Right lobe of liver (tissue), 6 donors: ENCODE data around the gene FAM47E. TPM values are rescaled to one million over a fixed set of nuclear protein-coding genes. Genes with fewer than 3 reads are reported as not detected.

Experiments used
- ATAC-seq, 4 donors: fragments of 200-7000 bp; cut with Tn5 transposase; one replicate each; pipeline ENCODE4 v1.9.1; 2020; ENCODE audit warnings: mild to moderate bottlenecking in 4 of 4, moderate library complexity in 4 of 4
- DNase-seq, 3 donors: peaks; one replicate each; pipeline ENCODE4 v3.0.0-alpha.2; 2020
- H3K27ac ChIP-seq, 3 donors: fragments of 200-600 bp; one replicate each; pipeline ENCODE4 v1.8.0; 2022
- H3K27me3 ChIP-seq, 2 donors: fragments of 200-600 bp; one replicate each; pipeline ENCODE4 v1.8.0; 2022
- H3K36me3 ChIP-seq, 4 donors: fragments of 200-600 bp; sonication (generic) in 1 of 4; one replicate each; pipeline versions ENCODE4 v1.5.1 to v1.8.0; 2017 to 2022; ENCODE audit warnings: control low read depth in 1 of 4
- H3K4me1 ChIP-seq, 4 donors: fragments of 200-600 bp; sonication (generic) in 1 of 4; one replicate each; pipeline versions ENCODE4 v1.5.1 to v1.8.0; 2017 to 2022; ENCODE audit warnings: control low read depth in 1 of 4
- H3K4me3 ChIP-seq, 3 donors: fragments of 200-600 bp; one replicate each; pipeline ENCODE4 v1.8.0; 2022
- H3K9me3 ChIP-seq, 4 donors: fragments of 200-600 bp; sonication (generic) in 1 of 4; one replicate each; pipeline versions ENCODE4 v1.5.1 to v1.8.0; 2017 to 2022; ENCODE audit warnings: control low read depth in 1 of 4
- POLR2A ChIP-seq: fragments of 450-650 bp; IDR thresholded peaks from one replicate; pipeline ENCODE4 v1.6.1; 2017; ENCODE audit warnings: antibody characterized with exemption, mild to moderate bottlenecking
- WGBS: methylation state at CpG from one replicate; pipeline ENCODE4 v1.1.6; 2018; ENCODE audit warnings: low coverage, low lambda C conversion rate; ENCODE audit not compliant: insufficient coverage; ENCODE audit errors: missing lambda C conversion rate; 5-methylcytosine and 5-hydroxymethylcytosine counted together
- intact Hi-C, 2 donors: fragments of 100-400 bp; cut with DNase I; formaldehyde crosslinking; loops; one replicate each; pipeline versions ENCODE4 v1.11.2 to v1.14.1; 2022
- total RNA-seq, 6 experiments: library from RNA; depleted of rRNA in 2 of 6; stranded (reverse); fragments of >200 nt in 2 of 6; fragmentation: NEBNext Ultra II Directional in 3 of 6; extraction: Animal tissue kit (Norgen Biotek cat#: 25700) in 3 of 6; gene quantifications; one replicate each; pipeline versions ENCODE4 v1.1.0 to v1.2.4, GENCODE V29; 2016 to 2023
- TF ChIP-seq, protein P1 (sequence below), 4 donors: fragments of 200-600 bp in 3 of 4; fragments of 450-650 bp in 1 of 4; IDR thresholded peaks; one replicate each; pipeline versions ENCODE4 v1.5.1 to v1.8.0; 2016 to 2022; ENCODE audit warnings: antibody characterized with exemption in 4 of 4, mild to moderate bottlenecking in 2 of 4
- donor health status: DM: no; HTN: yes; CAD: no.
- donor health status: DM: no; HTN: no; CAD: no.
- donor health status: DM: no; HTN: no; CAD: no.
- donor health status: DM: no; HTN: yes; CAD: no.
- donor health status: DM: no; HTN: yes; CAD: no.

FAM47E gene
- total RNA-seq, 6 experiments from 2014 or later = 1.2 to 5.0 (median 2.9) TPM

GRCh38 chr4:76271248-76271647 lies 19.7 kb downstream of the FAM47E start:
- 98% methylated on average over 6 of the region's 6 CpGs for WGBS
- TF ChIP-seq, protein P1, sequence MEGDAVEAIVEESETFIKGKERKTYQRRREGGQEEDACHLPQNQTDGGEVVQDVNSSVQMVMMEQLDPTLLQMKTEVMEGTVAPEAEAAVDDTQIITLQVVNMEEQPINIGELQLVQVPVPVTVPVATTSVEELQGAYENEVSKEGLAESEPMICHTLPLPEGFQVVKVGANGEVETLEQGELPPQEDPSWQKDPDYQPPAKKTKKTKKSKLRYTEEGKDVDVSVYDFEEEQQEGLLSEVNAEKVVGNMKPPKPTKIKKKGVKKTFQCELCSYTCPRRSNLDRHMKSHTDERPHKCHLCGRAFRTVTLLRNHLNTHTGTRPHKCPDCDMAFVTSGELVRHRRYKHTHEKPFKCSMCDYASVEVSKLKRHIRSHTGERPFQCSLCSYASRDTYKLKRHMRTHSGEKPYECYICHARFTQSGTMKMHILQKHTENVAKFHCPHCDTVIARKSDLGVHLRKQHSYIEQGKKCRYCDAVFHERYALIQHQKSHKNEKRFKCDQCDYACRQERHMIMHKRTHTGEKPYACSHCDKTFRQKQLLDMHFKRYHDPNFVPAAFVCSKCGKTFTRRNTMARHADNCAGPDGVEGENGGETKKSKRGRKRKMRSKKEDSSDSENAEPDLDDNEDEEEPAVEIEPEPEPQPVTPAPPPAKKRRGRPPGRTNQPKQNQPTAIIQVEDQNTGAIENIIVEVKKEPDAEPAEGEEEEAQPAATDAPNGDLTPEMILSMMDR (IDR thresholded peaks at IDR 0.05) = no peak
- no peak for TF ChIP-seq POLR2A
- no peak overlapping the region for H3K27ac ChIP-seq
- H3K36me3 ChIP-seq = no peaks in the 10 kb centered on the region
- H3K4me1 ChIP-seq = peaks cover 0 to 30% (median 8%) of the 10 kb centered on the region in 4 donors
- DNase-seq (no peak), ATAC-seq (no peak)
- H3K9me3 ChIP-seq = no peaks in the 10 kb centered on the region
- H3K4me3 ChIP-seq = no peak overlapping the region
- H3K27me3 ChIP-seq = no peaks in the 10 kb centered on the region
- intact Hi-C loops = no loop called here

GRCh38 chr4:76272073-76272472 lies 20.6 kb downstream of the FAM47E start:
- H3K27me3 ChIP-seq = no peaks in the 10 kb centered on the region
- H3K27ac ChIP-seq = peak overlapping the region; percentile 3 to 97 (median 93)
- DNase-seq = no peak
- H3K4me3 ChIP-seq = no peak overlapping the region
- intact Hi-C loops = no loop called here
- H3K9me3 ChIP-seq = no peaks in the 10 kb centered on the region
- no peak for ATAC-seq
- H3K4me1 ChIP-seq = peaks cover 0 to 38% (median 11%) of the 10 kb centered on the region in 4 donors
- no peaks in the 10 kb centered on the region for H3K36me3 ChIP-seq
- no peak for TF ChIP-seq POLR2A
- TF ChIP-seq, protein P1 (IDR thresholded peaks at IDR 0.05) = no peak

GRCh38 chr4:76272582-76272981 lies 21.1 kb downstream of the FAM47E start:
- intact Hi-C loops = no loop called here
- Histone ChIP-seq H3K4me3 (no peak overlapping the region), H3K27ac (peak overlapping the region; percentile 3 to 97 (median 93)), H3K27me3 (no peaks in the 10 kb centered on the region), H3K4me1 (peaks cover 0 to 38% (median 13%) of the 10 kb centered on the region in 4 donors), H3K36me3 (no peaks in the 10 kb centered on the region), H3K9me3 (no peaks in the 10 kb centered on the region)
- ATAC-seq (peak; percentile 33 to 62 (median 52)), DNase-seq (no peak)
- no peak for TF ChIP-seq POLR2A
- TF ChIP-seq, protein P1 (IDR thresholded peaks at IDR 0.05) = no peak
- WGBS = 47% methylated on average over 1 of the region's 1 CpG

GRCh38 chr4:76272999-76273398 lies 21.5 kb downstream of the FAM47E start:
- WGBS = 24% methylated on average over 5 of the region's 5 CpGs
- Histone ChIP-seq H3K27me3 (no peaks in the 10 kb centered on the region), H3K9me3 (no peaks in the 10 kb centered on the region), H3K4me1 (peaks cover 0 to 40% (median 13%) of the 10 kb centered on the region in 4 donors), H3K27ac (peak overlapping the region; percentile 3 to 97 (median 93)), H3K4me3 (no peak overlapping the region), H3K36me3 (no peaks in the 10 kb centered on the region)
- DNase-seq (no peak), ATAC-seq (peak; percentile 9 to 16 (median 12))
- TF ChIP-seq, protein P1 (IDR thresholded peaks at IDR 0.05) = no peak
- TF ChIP-seq POLR2A = no peak
- intact Hi-C loops = no loop called here
